Stimulated activated CD4-positive, alpha-beta T cell treated with anti-CD3 and anti-CD28 coated beads, Interleukin-1b, Interleukin-23, amount 100 ng/mL, for 1 hour (primary cell): ENCODE results near the gene CELF2.

Experiments
- DNase-seq, 2 donors: peaks; one replicate each; pipeline ENCODE4 v3.0.0-alpha.2; 2020; ENCODE audit warnings: low read depth in 2 of 2

Gene CELF2

GRCh38 chr10:11004144-11005077 lies 13.3 kb upstream of the CELF2 start:
- no peak for DNase-seq

GRCh38 chr10:11005725-11006427 lies 11.8 kb upstream of the CELF2 start:
- no peak for DNase-seq

GRCh38 chr10:11006428-11006825 lies 11.2 kb upstream of the CELF2 start:
- DNase-seq = no peak

GRCh38 chr10:11007476-11008020 lies 10.1 kb upstream of the CELF2 start:
- DNase-seq = no peak

GRCh38 chr10:11009471-11010308 lies 8.0 kb upstream of the CELF2 start:
- DNase-seq = no peak

GRCh38 chr10:11010582-11010981 lies 7.1 kb upstream of the CELF2 start:
- no peak for DNase-seq

- DNase-seq = no peak
These were observed 6.2 kb upstream of the CELF2 start for GRCh38 chr10:11011436-11011835.

- DNase-seq = no peak
These were observed 5.7 kb upstream of the CELF2 start for GRCh38 chr10:11011984-11012383.

- DNase-seq = no peak
These were observed 5.0 kb upstream of the CELF2 start for GRCh38 chr10:11012421-11013295.

- no peak for DNase-seq
These were observed 3.8 kb upstream of the CELF2 start for GRCh38 chr10:11013836-11014235.

GRCh38 chr10:11014671-11015445 lies 2.8 kb upstream of the CELF2 start:
- no peak for DNase-seq

GRCh38 chr10:11015446-11015934 lies 2.2 kb upstream of the CELF2 start:
- no peak for DNase-seq

GRCh38 chr10:11017000-11017569 lies 587 bp upstream of the CELF2 start:
- no peak for DNase-seq

- no peak for DNase-seq
These were observed 765 bp downstream of the CELF2 start for GRCh38 chr10:11018432-11018841.

- DNase-seq = no peak
These were observed 1.4 kb downstream of the CELF2 start for GRCh38 chr10:11018855-11019631.

- DNase-seq = no peak
These were observed 2.3 kb downstream of the CELF2 start for GRCh38 chr10:11019724-11020547.

GRCh38 chr10:11020548-11020942 lies 2.9 kb downstream of the CELF2 start:
- no peak for DNase-seq

GRCh38 chr10:11022213-11022612 lies 4.5 kb downstream of the CELF2 start:
- no peak for DNase-seq
